CD14-positive monocyte (primary cell): Measurements from ENCODE around the gene ZG16B. TPM values are rescaled to one million over a fixed set of nuclear protein-coding genes. Genes with fewer than 3 reads are reported as not detected.

ENCODE experiments used
- DNase-seq, 3 donors: peaks; one replicate each; pipeline ENCODE4 v3.0.0-alpha.2; 2011 to 2022
- H2AFZ ChIP-seq: 2 replicates; pipeline ENCODE4 v1.6.0; 2012; ENCODE audit warnings: mild to moderate bottlenecking, low read depth, low read length, inconsistent platforms; ENCODE audit not compliant: insufficient read depth, poor library complexity, severe bottlenecking
- H3K27ac ChIP-seq, 2 donors: 1 replicate in 1 of 2; 2 replicates in 1 of 2; pipeline ENCODE4 v1.5.1; 2012 to 2013; ENCODE audit warnings: low read length in 2 of 2, control low read depth in 1 of 2, inconsistent platforms in 1 of 2, low read depth in 1 of 2, mild to moderate bottlenecking in 1 of 2
- H3K27me3 ChIP-seq, 2 donors: one replicate each; pipeline versions ENCODE4 v1.6.0 to v1.6.1; 2011 to 2013; ENCODE audit warnings: low read length in 2 of 2; ENCODE audit not compliant: control insufficient read depth in 2 of 2, insufficient read depth in 2 of 2
- H3K36me3 ChIP-seq, 2 donors: replicated peaks in 1 of 2; 1 replicate in 1 of 2; 2 replicates in 1 of 2; pipeline versions ENCODE4 v1.5.1 to v1.6.1; 2012 to 2013; ENCODE audit warnings: low read length in 2 of 2, control low read depth in 1 of 2, inconsistent platforms in 1 of 2, mild to moderate bottlenecking in 1 of 2; ENCODE audit not compliant: insufficient read depth in 2 of 2, control insufficient read depth in 1 of 2
- H3K4me1 ChIP-seq, 2 donors: 1 replicate in 1 of 2; 2 replicates in 1 of 2; pipeline versions ENCODE4 v1.5.1 to v1.6.1; 2012 to 2013; ENCODE audit warnings: low read length in 2 of 2, control low read depth in 1 of 2, inconsistent platforms in 1 of 2, mild to moderate bottlenecking in 1 of 2, moderate library complexity in 1 of 2; ENCODE audit not compliant: insufficient read depth in 2 of 2, control insufficient read depth in 1 of 2
- H3K4me2 ChIP-seq: replicated peaks from 2 replicates; pipeline ENCODE3; 2012; ENCODE audit warnings: low read length, moderate library complexity, mild to moderate bottlenecking; ENCODE audit not compliant: poor library complexity, severe bottlenecking; ENCODE audit errors: extremely low read depth
- H3K4me3 ChIP-seq, 3 experiments: fragments of 200-600 bp in 1 of 3; sonication (generic) in 1 of 3; replicated peaks in 1 of 3; 1 replicate in 2 of 3; 2 replicates in 1 of 3; pipeline ENCODE4 v1.5.1; 2011 to 2013; ENCODE audit warnings: low read length in 3 of 3, mild to moderate bottlenecking in 3 of 3, control low read depth in 2 of 3, low read depth in 2 of 3, inconsistent platforms in 1 of 3, moderate library complexity in 1 of 3
- H3K79me2 ChIP-seq: 2 replicates; pipeline ENCODE4 v1.6.0; 2012; ENCODE audit warnings: mild to moderate bottlenecking, control low read depth, inconsistent platforms, low read length, moderate library complexity; ENCODE audit not compliant: insufficient read depth
- H3K9ac ChIP-seq: 2 replicates; pipeline ENCODE4 v1.6.0; 2017; ENCODE audit warnings: low read length, mild to moderate bottlenecking; ENCODE audit not compliant: insufficient read depth, poor library complexity, severe bottlenecking
- H3K9me3 ChIP-seq, 2 donors: replicated peaks in 1 of 2; 1 replicate in 1 of 2; 2 replicates in 1 of 2; pipeline versions ENCODE4 v1.5.1 to v1.6.1; 2012 to 2013; ENCODE audit warnings: low read length in 2 of 2, control low read depth in 1 of 2; ENCODE audit not compliant: control insufficient read depth in 1 of 2, insufficient read depth in 1 of 2
- H4K20me1 ChIP-seq: 2 replicates; pipeline ENCODE4 v1.6.0; 2012; ENCODE audit warnings: mild to moderate bottlenecking, low read length, control low read depth, moderate library complexity; ENCODE audit not compliant: insufficient read depth
- H3K27ac Mint-ChIP-seq, 7 donors: one replicate each; pipeline ENCODE4 v1.8.0; 2020; ENCODE audit warnings: mild to moderate bottlenecking in 7 of 7, mixed read lengths in 7 of 7, moderate library complexity in 6 of 7, inconsistent platforms in 2 of 7
- H3K27me3 Mint-ChIP-seq, 3 donors: one replicate each; pipeline ENCODE4 v1.8.0; 2021 to 2022; ENCODE audit warnings: low read depth in 3 of 3, mild to moderate bottlenecking in 3 of 3, mixed read lengths in 3 of 3, moderate library complexity in 3 of 3, inconsistent platforms in 1 of 3
- H3K36me3 Mint-ChIP-seq, 2 donors: one replicate each; pipeline ENCODE4 v1.8.0; 2020; ENCODE audit warnings: mixed read lengths in 2 of 2, inconsistent platforms in 1 of 2, mild to moderate bottlenecking in 1 of 2
- H3K4me1 Mint-ChIP-seq: one replicate; pipeline ENCODE4 v1.8.0; 2020; ENCODE audit warnings: mild to moderate bottlenecking, mixed read lengths
- H3K4me3 Mint-ChIP-seq, 2 donors: one replicate each; pipeline ENCODE4 v1.8.0; 2020; ENCODE audit warnings: mild to moderate bottlenecking in 2 of 2, mixed read lengths in 2 of 2, moderate library complexity in 1 of 2
- H3K9me3 Mint-ChIP-seq, 7 donors: one replicate each; pipeline ENCODE4 v1.8.0; 2020 to 2022; ENCODE audit warnings: mixed read lengths in 7 of 7, mild to moderate bottlenecking in 6 of 7, moderate library complexity in 6 of 7, inconsistent platforms in 2 of 7
- WGBS: methylation state at CpG from one replicate; pipeline ENCODE4 v1.1.5; 2013; ENCODE audit warnings: missing lambda C conversion rate; ENCODE audit not compliant: insufficient coverage; 5-methylcytosine and 5-hydroxymethylcytosine counted together
- intact Hi-C, 2 donors: fragments of 100-400 bp; cut with micrococcal nuclease; formaldehyde crosslinking; loops; one replicate each; pipeline versions ENCODE4 v1.15.0 to v1.15.1; 2023
- polyA plus RNA-seq, 3 donors: library from polyadenylated mRNA; depleted of rRNA in 1 of 3; unstranded in 2 of 3; stranded (reverse) in 1 of 3; fragments of 300-500 nt in 2 of 3; fragments of >200 nt in 1 of 3; fragmentation: Illumina TruSeq in 2 of 3; gene quantifications; 1 replicate in 2 of 3; 2 replicates in 1 of 3; pipeline ENCODE4 v1.2.3, GENCODE V29; 2012 to 2021
- TF ChIP-seq, protein P1 (sequence below): fragments of 200-600 bp; IDR thresholded peaks from one replicate; pipeline ENCODE4 v1.8.0; 2022; ENCODE audit warnings: antibody characterized with exemption, mild to moderate bottlenecking

Gene ZG16B
- polyA plus RNA-seq, 3 donors, result 6.8 to 12.9 (median 11.0) TPM

DNA sequence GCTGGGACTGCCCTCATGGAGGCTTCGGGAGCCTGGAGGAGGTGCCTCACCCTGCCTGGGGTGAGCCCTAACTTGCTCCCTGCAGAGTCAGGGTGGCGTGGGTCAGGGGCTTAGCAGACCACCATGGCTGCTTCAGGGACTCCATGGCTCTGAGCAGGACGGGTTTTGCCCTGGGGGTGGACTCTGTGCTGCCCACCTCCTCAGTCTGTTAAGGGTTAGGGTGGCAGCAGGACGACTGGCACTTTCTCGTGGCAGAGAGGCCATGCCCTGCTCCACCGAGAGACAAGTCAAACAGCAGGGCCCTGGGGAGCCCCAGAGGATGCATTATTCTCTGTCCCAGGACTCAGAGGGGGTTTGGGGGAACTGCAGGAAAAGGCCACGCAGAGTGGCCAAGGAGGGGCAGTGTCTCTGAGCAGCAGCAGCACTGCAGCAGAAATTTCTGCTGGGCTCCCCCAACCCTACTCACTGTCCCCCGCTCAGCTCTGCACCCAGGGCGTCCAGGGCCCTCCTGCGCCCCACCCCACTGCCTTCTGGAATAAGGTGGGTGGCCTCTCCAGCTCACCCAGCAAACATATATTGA is 29.7 kb downstream of the ZG16B start:
- DNase-seq, result no peak
- Histone ChIP-seq H4K20me1 (no peaks in the 10 kb centered on the region), H3K36me3 (no peaks in the 10 kb centered on the region), H3K4me2 (no peak overlapping the region), H3K79me2 (no peaks in the 10 kb centered on the region), H2AFZ (no peak overlapping the region), H3K9ac (no peak overlapping the region), H3K27me3 (peaks cover 3 to 30% of the 10 kb centered on the region in 2 donors), H3K9me3 (peaks cover 5 to 8% of the 10 kb centered on the region in 2 donors), H3K4me3 (no peak overlapping the region), H3K27ac (no peak overlapping the region), H3K4me1 (peaks cover 5 to 10% of the 10 kb centered on the region in 2 donors)
- peaks cover 17% of the 10 kb centered on the region for H3K4me1 Mint-ChIP-seq
- H3K27me3 Mint-ChIP-seq, result peaks cover 16 to 52% (median 35%) of the 10 kb centered on the region in 3 donors
- peak overlapping the region in 1 of 7 donors; percentile 55 for H3K27ac Mint-ChIP-seq
- peaks cover 4 to 22% (median 10%) of the 10 kb centered on the region in 7 donors for H3K9me3 Mint-ChIP-seq
- intact Hi-C loops, result no loop called here
- H3K36me3 Mint-ChIP-seq, result peaks cover 0 to 2% of the 10 kb centered on the region in 2 donors
- H3K4me3 Mint-ChIP-seq, result peak overlapping the region in 1 of 2 donors; percentile 42
- WGBS, result 83% methylated on average over 7 of the region's 10 CpGs
- TF ChIP-seq, protein P1, sequence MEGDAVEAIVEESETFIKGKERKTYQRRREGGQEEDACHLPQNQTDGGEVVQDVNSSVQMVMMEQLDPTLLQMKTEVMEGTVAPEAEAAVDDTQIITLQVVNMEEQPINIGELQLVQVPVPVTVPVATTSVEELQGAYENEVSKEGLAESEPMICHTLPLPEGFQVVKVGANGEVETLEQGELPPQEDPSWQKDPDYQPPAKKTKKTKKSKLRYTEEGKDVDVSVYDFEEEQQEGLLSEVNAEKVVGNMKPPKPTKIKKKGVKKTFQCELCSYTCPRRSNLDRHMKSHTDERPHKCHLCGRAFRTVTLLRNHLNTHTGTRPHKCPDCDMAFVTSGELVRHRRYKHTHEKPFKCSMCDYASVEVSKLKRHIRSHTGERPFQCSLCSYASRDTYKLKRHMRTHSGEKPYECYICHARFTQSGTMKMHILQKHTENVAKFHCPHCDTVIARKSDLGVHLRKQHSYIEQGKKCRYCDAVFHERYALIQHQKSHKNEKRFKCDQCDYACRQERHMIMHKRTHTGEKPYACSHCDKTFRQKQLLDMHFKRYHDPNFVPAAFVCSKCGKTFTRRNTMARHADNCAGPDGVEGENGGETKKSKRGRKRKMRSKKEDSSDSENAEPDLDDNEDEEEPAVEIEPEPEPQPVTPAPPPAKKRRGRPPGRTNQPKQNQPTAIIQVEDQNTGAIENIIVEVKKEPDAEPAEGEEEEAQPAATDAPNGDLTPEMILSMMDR, result no peak

DNA sequence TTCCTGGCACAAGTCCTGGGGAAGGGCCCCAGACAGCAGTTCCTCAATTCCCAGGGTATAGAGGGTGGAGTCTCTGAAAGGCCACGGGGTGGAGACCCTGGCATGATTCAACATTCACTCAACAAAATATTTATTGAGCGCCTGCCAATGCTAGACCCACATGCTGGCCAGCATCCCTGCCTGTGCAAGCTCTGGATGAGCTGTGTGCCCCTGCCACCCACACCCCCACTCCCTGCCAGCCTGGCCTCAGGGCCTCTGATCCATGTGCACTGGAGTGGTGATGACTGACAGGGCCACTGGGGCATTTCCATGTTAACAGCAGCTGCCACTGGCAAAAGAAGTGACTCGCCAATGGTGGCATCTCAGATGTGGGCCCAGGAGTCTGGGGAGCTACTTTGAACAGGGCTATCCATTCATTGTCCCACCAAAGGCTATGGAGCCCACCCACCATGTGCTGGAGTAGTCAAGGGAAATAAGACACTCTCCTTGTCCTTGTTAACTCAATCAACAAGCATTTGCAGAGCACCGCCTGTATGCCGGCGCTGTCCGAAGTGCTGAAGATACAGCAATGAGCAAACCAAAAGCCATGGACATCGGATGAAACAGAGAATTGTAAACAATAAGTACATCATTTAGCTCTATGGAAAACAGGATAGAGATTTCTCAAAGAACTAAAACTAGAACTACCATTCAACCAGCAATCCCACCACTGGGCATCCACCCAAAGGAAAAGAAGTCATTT is 30.9 kb downstream of the ZG16B start:
- no peaks in the 10 kb centered on the region for H4K20me1 ChIP-seq
- no peak overlapping the region for H3K27ac ChIP-seq
- Mint-ChIP-seq H3K9me3 (peaks cover 4 to 18% (median 9%) of the 10 kb centered on the region in 7 donors), H3K4me3 (no peak overlapping the region), H3K4me1 (peaks cover 17% of the 10 kb centered on the region), H3K36me3 (peaks cover 0 to 2% of the 10 kb centered on the region in 2 donors), H3K27ac (peak overlapping the region in 1 of 7 donors; percentile 7), H3K27me3 (peaks cover 16 to 56% (median 38%) of the 10 kb centered on the region in 3 donors)
- H3K27me3 ChIP-seq, result peaks cover 3 to 30% of the 10 kb centered on the region in 2 donors
- H3K79me2 ChIP-seq, result no peaks in the 10 kb centered on the region
- peak in 1 of 3 donors; percentile 60 for DNase-seq
- H3K4me3 ChIP-seq, result no peak overlapping the region
- TF ChIP-seq, protein P1, result no peak
- no peaks in the 10 kb centered on the region for H3K36me3 ChIP-seq
- peaks cover 4 to 7% of the 10 kb centered on the region in 2 donors for H3K9me3 ChIP-seq
- no peak overlapping the region for H2AFZ ChIP-seq
- no peak overlapping the region for H3K4me2 ChIP-seq
- intact Hi-C loops, result no loop called here
- H3K4me1 ChIP-seq, result peaks cover 5 to 10% of the 10 kb centered on the region in 2 donors
- 50% methylated on average over 1 of the region's 8 CpGs for WGBS
- H3K9ac ChIP-seq, result no peak overlapping the region
